HepG2 (cell line): ENCODE measurements around the gene SFT2D1. TPM values are rescaled to one million over a fixed set of nuclear protein-coding genes. Genes with fewer than 3 reads are reported as not detected.

Experiments
- AKNA ChIP-seq: sonication (generic); formaldehyde crosslinking; IDR thresholded peaks from 2 replicates; pipeline ENCODE4 v1.4.0; 2020; ENCODE audit warnings: missing genetic modification reagents, borderline replicate concordance
- ATF6 ChIP-seq: sonication (generic); formaldehyde crosslinking; conservative IDR thresholded peaks from 2 replicates; pipeline ENCODE4 v1.4.0; 2020; ENCODE audit warnings: missing genetic modification reagents
- CCAR2 ChIP-seq: fragments of 200-400 bp; formaldehyde crosslinking; optimal IDR thresholded peaks from 2 replicates; pipeline ENCODE3; 2018; ENCODE audit warnings: low read depth, mild to moderate bottlenecking, low read length, moderate library complexity
- GATA4 ChIP-seq: sonication (generic); IDR thresholded peaks from 2 replicates; pipeline ENCODE4 v1.6.1; 2016; ENCODE audit warnings: antibody characterized with exemption, low read depth, borderline replicate concordance
- HDAC6 ChIP-seq: fragments of 200-600 bp; sonication (generic); IDR thresholded peaks from 2 replicates; pipeline ENCODE4 v1.7.0; 2017; ENCODE audit warnings: mild to moderate bottlenecking, antibody characterized with exemption, low read length, low read depth
- SP1 ChIP-seq, 2 experiments: fragments of 450-650 bp in 1 of 2; sonication (generic) in 1 of 2; formaldehyde crosslinking in 1 of 2; IDR thresholded peaks; 2 replicates each; pipeline versions ENCODE4 v1.4.0 to v1.6.1; 2016 to 2020; ENCODE audit warnings: missing genetic modification reagents in 1 of 2
- TEAD3 ChIP-seq: optimal IDR thresholded peaks from 2 replicates; pipeline ENCODE3; 2016; ENCODE audit warnings: borderline replicate concordance
- ZBTB1 ChIP-seq: sonication (generic); formaldehyde crosslinking; IDR thresholded peaks from 2 replicates; pipeline ENCODE4 v1.4.0; 2020; ENCODE audit warnings: missing genetic modification reagents, borderline replicate concordance
- ZNF496 ChIP-seq: sonication (generic); formaldehyde crosslinking; IDR thresholded peaks from 2 replicates; pipeline ENCODE4 v1.8.1; 2023; ENCODE audit warnings: mild to moderate bottlenecking, moderate library complexity, missing genetic modification reagents; ENCODE audit not compliant: insufficient replicate concordance
- ZNF605 ChIP-seq: sonication (generic); formaldehyde crosslinking; IDR thresholded peaks from 2 replicates; pipeline ENCODE4 v1.8.0; 2022; ENCODE audit warnings: mild to moderate bottlenecking, missing genetic modification reagents
- ZNF879 ChIP-seq: sonication (generic); formaldehyde crosslinking; IDR thresholded peaks from 2 replicates; pipeline ENCODE4 v1.8.1; 2023; ENCODE audit warnings: missing genetic modification reagents
- ZSCAN25 ChIP-seq: sonication (generic); formaldehyde crosslinking; IDR thresholded peaks from 2 replicates; pipeline ENCODE4 v1.8.0; 2022; ENCODE audit warnings: mild to moderate bottlenecking, missing genetic modification reagents
- polyA plus RNA-seq, 8 experiments: library from polyadenylated mRNA; depleted of rRNA in 3 of 8; stranded (reverse) in 7 of 8; unstranded in 1 of 8; fragments of >200 nt; fragmentation: Illumina TruSeq in 4 of 8; extraction: Trizol in 4 of 8; gene quantifications; 2 replicates each; pipeline versions ENCODE4 v1.2.1 to v1.2.3, GENCODE V29; 2011 to 2016; ENCODE audit warnings: low read depth in 4 of 8, missing spikeins in 1 of 8, mixed read lengths in 1 of 8; ENCODE audit not compliant: insufficient read depth in 1 of 8
- total RNA-seq, 5 experiments: library from RNA; depleted of rRNA; stranded (reverse); fragments of >200 nt; fragmentation: Illumina TruSeq; extraction: Trizol; gene quantifications; 2 replicates each; pipeline ENCODE4 v1.2.3, GENCODE V29; 2016; ENCODE audit warnings: low read depth in 1 of 5
- TF ChIP-seq, protein P1 (sequence below): sonication (generic); formaldehyde crosslinking; IDR thresholded peaks from 2 replicates; pipeline ENCODE4 v1.8.0; 2022; ENCODE audit warnings: missing genetic modification reagents, mild to moderate bottlenecking, borderline replicate concordance
- TF ChIP-seq, protein P2 (sequence below): sonication (generic); formaldehyde crosslinking; IDR thresholded peaks from 2 replicates; pipeline ENCODE4 v1.8.0; 2022; ENCODE audit warnings: missing genetic modification reagents, mild to moderate bottlenecking, moderate library complexity, borderline replicate concordance
- TF ChIP-seq, protein P3 (sequence below): sonication (generic); formaldehyde crosslinking; IDR thresholded peaks from 2 replicates; pipeline ENCODE4 v1.8.1; 2022; ENCODE audit warnings: mild to moderate bottlenecking, missing genetic modification reagents

Gene SFT2D1
- total and polyA plus RNA-seq, 2 of the 13 experiments (the other 11 are each of a cell fraction or from before 2014, with no cell fraction given): 115 to 147 TPM

DNA sequence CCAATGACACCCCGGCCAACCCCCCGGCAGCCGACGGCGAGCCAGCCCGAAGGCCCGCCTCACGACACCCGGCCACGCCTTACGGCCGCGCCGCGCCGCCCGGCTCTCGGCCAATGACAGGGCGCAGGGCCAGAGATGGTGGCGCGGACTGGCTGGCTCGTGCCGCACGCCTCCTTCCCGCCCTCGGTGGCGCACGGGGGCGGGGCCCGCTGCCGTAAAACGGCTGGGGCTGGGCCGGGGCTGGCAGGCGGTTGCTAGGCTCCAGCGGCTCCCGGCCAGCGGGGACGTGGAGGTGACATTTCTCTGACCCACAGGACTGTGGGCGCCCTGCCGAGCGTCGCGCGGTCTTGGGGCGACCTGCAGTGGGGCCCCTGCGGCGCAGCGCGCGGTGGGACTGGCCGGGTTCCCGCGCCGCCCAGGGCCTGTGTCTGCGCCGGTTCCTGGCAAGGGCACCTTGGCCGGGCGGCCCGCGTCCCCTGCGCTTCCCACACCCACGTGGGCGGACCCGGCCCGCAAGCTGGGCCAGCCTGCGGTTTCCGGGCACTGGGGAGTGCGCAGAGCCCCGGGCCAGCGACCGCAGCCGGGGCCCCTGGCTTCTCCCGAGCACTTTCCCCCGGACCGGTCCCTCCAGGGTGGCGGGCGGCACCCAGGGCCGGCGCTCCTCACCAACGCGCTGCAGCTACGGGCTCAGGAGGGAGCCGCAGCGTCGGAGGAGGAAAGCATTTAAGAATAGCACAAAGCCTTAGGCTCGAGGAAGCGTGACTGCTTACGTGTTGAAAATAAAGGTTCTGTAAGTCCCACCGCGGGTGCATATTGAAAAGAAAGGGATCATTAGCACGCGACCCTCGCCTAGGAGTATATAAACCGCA is 40.8 kb upstream of the SFT2D1 start, which contains the start of gene MPC1 (continued):
- TF ChIP-seq ZSCAN25: peak; percentile 51; the same call in 1 of the 2 replicates
- 0 out of 2 replicates have a peak, but pooled peaks have one; percentile 55 for TF ChIP-seq ZBTB1
- TF ChIP-seq, protein P1, sequence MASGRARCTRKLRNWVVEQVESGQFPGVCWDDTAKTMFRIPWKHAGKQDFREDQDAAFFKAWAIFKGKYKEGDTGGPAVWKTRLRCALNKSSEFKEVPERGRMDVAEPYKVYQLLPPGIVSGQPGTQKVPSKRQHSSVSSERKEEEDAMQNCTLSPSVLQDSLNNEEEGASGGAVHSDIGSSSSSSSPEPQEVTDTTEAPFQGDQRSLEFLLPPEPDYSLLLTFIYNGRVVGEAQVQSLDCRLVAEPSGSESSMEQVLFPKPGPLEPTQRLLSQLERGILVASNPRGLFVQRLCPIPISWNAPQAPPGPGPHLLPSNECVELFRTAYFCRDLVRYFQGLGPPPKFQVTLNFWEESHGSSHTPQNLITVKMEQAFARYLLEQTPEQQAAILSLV (CRISPR knock-in tag): peak; percentile 91; the same call in 1 of the 2 replicates
- TF ChIP-seq ZNF496 (CRISPR knock-in tag): no peak
- TF ChIP-seq HDAC6: no peak
- peak; percentile 52 for TF ChIP-seq TEAD3 (CRISPR knock-in tag)
- peak; percentile 68; the same call in 1 of the 2 replicates for TF ChIP-seq GATA4
- TF ChIP-seq, protein P2, sequence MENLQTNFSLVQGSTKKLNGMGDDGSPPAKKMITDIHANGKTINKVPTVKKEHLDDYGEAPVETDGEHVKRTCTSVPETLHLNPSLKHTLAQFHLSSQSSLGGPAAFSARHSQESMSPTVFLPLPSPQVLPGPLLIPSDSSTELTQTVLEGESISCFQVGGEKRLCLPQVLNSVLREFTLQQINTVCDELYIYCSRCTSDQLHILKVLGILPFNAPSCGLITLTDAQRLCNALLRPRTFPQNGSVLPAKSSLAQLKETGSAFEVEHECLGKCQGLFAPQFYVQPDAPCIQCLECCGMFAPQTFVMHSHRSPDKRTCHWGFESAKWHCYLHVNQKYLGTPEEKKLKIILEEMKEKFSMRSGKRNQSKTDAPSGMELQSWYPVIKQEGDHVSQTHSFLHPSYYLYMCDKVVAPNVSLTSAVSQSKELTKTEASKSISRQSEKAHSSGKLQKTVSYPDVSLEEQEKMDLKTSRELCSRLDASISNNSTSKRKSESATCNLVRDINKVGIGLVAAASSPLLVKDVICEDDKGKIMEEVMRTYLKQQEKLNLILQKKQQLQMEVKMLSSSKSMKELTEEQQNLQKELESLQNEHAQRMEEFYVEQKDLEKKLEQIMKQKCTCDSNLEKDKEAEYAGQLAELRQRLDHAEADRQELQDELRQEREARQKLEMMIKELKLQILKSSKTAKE (CRISPR knock-in tag): peak; percentile 55; the same call in 1 of the 2 replicates
- TF ChIP-seq ATF6 (CRISPR knock-in tag): no peak; the same call in 1 of the 2 replicates
- TF ChIP-seq ZNF605 (CRISPR knock-in tag): peak; percentile 64; the same call in 1 of the 2 replicates
- TF ChIP-seq, protein P3, sequence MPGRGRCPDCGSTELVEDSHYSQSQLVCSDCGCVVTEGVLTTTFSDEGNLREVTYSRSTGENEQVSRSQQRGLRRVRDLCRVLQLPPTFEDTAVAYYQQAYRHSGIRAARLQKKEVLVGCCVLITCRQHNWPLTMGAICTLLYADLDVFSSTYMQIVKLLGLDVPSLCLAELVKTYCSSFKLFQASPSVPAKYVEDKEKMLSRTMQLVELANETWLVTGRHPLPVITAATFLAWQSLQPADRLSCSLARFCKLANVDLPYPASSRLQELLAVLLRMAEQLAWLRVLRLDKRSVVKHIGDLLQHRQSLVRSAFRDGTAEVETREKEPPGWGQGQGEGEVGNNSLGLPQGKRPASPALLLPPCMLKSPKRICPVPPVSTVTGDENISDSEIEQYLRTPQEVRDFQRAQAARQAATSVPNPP: peak; percentile 89
- TF ChIP-seq AKNA (CRISPR knock-in tag): peak; percentile 53; the same call in 1 of the 2 replicates
- TF ChIP-seq CCAR2: no peak
- no peak for TF ChIP-seq SP1 (IDR thresholded peaks at IDR 0.05)
- peak; percentile 97 for TF ChIP-seq SP1 (CRISPR knock-in tag; IDR thresholded peaks at IDR 0.05)
- peak; percentile 40; the same call in 1 of the 2 replicates for TF ChIP-seq ZNF879 (CRISPR knock-in tag)
